GM21576 (cell line): ENCODE data around the gene SPINT2.
"Not testable (repeated sequence)": the region's sequence is repeated elsewhere in the genome, so short reads cannot be mapped to it uniquely, and the experiment has no call there.

Source experiments
- ATAC-seq: cut with Tn5 transposase; IDR thresholded peaks from one replicate; pipeline ENCODE4 v1.9.1; 2021; ENCODE audit warnings: mild to moderate bottlenecking, moderate library complexity; ENCODE audit not compliant: unreplicated experiment

SPINT2 gene

DNA sequence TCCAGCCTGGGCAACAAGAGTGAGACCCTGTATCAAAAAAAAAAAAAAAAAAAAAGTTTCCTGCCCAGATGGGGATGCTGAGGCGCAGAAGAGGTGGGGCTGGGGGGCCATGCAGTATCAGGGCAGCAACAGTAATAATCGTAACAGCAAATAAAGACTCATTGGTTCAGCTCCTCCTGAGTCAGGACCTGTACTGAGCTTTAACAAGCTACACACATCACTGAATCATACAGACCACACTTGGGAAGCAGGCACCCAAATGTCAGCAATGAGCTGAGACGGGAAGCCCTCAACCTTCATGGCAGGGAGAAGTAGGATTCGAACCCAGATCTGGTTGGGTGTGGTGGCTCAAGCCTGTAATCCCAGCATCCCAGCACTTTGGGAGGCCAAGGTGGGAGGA is 29.8 kb upstream of the SPINT2 start:
- ATAC-seq, result no peak

DNA sequence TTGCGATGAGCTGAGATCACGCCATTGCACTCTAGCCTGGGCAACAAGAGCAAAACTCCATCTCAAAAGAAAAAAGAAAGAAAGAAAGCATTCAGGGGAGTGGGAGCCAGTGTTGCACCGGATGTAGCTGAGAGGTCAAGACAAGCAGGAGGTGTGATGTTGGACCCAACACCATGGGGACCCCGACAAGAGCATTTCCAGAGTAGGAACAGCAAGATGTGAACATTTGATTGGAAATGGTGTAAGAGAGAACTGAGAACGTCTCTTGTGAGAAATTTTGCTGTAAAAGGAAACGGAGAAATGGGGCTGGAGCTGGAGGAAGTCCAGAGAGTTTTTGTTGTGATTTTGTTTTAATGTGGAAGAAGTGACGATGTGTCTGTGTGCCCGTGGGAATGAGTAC is 24.6 kb upstream of the SPINT2 start:
- ATAC-seq, result no peak

DNA sequence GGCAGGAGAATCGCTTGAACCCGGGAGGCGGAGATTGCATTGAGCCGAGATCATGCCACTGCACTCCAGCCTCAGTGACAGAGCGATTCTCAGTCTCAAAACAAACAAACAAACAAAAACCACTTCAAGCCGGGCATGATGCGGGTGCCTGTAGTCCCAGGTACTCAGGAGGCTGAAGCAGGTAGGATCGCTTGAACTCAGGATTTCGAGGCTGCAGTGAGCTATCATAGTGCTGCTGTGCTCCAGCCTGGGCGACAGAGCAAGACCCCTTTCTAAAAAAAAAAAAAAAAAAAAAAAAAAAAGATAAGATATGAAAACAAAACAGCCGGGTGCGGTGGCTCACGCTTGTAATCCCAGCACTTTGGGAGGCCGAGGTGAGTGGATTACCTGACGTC is 21.1 kb upstream of the SPINT2 start:
- ATAC-seq, result no peak

DNA sequence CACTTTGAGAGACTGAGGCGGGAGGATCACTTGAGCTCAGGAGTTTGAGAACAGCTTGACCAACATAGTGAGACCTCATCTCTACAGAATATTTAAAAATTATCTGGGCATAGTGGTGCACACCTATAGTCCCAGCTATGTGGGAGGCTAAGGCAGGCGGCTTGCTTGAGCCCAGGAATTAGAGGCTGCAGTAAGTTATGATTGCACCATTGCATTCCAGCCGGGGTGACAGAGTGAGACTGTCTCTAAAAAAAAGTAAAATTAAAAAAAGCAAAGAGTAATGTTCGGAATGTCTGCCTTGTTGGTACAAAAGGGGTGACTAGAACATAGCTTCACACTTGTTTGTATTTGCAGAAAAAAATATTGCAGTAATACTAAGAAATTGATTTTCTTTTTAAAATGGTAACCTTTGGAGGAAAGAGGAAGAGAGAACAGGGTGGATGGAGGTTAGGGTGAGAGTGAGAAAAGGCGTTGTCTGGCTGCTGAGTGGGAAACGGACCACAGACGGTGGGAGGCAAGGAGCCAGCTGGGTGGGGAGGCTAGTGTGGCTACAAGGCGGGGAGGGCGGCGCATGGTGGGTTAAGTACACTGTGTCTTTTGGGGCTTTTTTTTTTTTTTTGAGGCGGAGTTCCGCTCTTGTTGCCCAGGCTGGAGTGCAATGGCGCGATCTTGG is 18.4 kb upstream of the SPINT2 start:
- no peak for ATAC-seq

DNA sequence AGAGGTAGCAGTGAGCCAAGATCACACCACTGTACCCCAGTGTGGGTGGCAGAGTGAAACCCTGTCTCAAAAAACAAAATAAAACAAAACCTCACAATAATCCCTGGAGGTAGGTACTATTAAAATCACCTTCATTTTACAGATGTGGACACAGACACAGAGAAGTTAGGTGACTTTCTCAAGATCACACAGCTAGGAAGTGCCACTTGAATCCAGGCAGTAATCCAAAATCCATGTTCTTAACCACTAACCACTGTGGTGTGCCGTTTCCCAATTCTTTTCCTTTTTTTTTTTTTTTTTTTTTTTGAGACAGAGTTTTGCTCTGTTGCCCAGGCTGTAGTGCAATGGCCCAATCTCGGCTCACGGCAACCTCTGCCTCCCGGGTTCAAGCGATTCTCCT is 17.2 kb upstream of the SPINT2 start:
- no peak for ATAC-seq

DNA sequence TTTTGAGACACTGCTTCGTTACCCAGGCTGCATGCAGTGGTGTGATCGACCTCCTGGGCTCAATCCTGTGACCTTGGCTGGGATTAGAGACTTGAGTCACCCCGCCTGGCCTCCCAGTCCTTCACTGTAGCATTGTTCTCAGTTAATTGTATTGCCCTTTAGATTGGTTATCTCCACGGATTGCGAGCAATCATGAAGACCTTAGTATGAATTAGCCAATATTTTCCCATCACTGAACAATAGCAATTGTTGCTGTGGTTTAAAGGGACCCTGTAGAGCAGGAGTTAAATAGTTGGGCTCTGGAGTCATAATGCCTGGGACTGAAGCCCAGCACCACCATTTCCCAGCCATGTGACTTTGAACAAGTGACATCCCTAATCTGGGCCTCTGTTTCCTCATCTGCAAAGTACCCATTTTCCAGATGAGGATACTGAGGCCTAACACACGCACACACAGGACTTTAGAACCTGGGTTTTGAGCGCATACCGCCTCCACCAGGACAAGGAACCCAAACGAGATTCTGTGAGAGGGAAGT is 16.6 kb upstream of the SPINT2 start:
- no peak for ATAC-seq

DNA sequence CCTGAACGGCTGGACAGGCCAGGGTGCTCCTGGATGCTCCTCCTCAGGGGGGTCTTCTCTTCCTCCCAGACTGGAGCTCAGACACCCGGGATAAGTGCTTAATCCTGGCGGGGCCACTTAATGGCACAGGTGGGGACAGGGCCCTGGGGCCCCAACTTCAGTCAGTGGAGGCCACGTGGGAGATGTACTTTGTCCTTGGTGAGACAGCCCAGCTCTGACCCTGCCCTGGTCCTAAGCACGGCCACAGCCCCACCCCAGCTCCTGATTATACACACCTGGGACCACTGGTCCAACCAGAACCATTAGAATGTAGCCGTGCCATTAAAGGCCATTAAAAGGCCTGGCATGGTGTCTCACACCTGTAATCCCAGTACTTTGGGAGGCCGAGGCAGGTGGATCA is 16.0 kb upstream of the SPINT2 start:
- ATAC-seq, result no peak

DNA sequence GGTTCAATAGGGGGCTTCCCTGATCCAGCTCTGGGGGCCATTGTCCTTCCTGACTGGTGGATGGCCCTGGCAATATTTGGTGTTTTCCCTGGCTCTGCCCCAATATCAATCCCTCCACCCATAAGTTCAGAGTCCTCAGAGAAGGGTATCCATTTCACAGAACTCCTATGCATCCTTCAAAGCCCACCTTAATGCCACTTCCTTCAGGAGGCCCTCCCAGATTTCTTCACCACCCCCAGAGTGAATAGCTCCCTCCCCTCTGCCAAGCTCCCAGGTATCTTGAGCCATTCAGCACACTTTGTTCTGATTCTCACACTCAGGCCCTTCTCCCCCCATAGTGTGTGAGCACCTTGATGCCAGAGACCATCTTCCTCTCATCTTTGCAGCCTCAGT is 13.9 kb upstream of the SPINT2 start:
- ATAC-seq, result no peak

DNA sequence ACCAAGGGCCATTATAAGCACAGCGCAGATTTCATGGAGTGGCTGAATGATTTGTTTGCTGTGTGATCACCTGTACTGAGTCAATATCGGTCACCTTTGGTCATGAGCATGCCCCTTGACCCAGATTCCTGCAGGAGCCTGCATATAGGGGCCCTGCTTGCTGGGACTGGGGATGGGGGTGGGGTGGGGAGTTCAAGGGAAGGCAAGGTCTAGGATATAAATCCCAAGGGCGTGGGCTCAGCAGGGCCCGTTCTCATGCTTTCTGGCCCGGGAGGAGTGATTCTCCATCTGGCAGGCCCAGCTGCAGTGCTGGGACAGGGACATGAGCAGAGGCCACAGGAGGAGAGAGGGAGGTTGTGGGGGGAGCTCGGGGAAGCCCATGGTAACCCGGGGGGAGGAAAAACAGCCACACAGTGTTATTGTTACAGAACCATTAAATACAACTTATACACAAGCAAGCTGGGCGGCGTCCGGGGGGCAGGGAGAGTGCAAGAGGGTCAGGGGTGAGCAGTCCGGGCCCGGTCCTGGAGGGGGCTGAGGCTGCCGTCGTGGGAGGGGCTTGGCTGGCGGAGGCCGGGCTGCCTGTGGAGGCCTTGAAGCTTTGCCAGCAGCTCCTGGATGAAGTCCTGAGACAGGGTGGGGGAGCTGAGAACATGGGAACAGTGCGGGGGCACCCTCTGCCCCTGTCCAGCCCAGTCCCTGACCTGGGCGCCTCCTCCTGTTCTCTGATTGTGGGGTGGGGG is 13.4 kb upstream of the SPINT2 start:
- no peak for ATAC-seq

DNA sequence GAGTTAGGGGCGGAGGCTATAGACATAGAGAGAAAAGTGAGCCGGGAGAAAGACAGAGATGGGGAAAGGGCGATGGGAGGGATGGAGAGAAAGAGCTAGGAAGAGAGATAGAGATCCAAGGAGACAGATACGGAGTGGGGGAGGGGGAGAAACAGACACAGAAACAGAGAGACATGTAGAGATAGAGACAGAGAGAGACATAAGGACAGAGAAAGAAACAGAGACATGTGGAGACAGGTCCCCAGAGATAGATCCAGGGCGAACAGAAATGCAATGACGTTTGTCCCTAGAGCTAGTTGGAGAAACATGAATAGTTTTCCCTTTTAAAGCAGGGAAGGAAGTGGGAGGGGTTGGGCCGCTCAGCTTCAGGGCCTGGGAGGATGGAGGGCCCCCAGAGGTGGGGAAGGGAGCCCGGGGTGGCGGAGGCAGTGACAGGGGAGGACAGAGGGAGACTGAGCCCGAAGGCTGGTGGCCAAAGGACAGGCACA is 12.8 kb upstream of the SPINT2 start:
- no peak for ATAC-seq

DNA sequence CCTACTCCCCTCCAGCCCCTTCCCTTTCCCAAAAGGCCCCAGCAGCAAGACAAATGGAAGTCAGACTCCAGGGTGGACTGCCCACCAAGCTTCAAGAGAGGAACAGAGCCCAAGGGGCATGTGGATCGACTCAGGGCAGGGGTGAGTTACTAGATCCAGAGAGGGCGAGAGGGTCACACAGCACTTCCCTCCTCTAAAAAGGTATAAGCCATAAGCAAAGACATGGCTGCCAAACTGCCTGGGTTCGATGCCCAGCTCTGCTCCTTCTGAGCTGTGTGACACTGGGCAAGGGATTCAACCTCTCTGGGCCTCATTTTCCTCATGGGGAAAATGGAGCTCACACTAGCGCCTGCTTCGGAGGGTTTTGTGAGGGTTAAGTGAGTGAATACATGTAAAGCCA is 12.0 kb upstream of the SPINT2 start:
- ATAC-seq, result no peak

DNA sequence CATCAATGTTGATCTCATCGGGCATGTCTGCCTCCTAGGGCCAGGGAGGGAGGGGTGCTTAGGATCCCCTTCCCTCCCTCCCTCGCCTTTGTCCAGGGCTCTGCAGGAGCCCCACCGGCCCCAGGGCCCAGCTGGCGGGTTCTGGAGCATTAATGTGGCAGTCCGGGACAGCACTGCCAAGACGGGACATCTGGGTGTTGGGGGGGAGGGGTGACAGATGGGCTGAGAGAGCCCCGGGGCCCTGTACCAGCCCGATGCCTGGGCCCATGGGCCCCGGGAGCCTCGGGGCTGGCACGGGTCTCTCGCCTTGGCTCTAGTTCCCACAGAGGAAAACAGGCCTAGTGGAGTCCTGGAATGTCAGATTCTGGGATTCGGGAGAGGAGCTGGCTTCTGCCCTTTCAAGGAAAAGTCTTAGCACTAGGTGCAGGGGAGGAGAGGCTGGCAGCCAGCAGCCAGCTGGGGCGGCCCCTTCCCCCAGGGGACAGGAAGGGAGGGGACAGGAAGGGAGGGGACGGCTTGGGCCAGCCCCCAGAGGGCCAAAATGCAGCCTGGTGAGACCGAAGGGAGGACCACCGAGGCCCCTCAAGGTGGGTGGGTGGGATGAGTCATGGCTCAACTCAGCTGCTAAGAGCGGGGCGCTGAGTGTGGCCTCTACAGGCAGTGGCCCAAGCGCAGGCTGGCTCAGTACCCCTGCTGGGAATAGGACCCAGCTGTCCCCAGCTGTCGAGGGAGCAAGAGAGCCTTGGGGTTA is 11.3 kb upstream of the SPINT2 start:
- no peak for ATAC-seq

DNA sequence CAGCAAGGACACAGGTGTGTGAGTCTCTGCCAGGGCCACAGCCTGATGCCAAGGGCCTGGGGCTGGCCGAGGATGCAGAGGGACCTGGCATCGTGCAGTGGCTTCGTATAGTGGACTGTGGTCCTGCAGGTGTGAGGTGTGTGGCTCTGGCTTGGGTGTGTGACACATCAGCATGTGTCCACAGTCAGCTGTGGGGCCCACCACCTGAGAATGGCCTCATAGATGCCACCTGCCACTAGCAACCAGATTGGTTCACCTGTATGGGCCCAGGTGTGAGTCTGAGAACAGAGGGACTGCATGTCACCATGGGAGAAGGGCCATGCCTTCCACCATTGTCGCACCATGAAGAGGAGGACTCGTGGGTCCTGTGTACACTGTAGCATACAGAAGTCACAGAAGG is 10.6 kb upstream of the SPINT2 start:
- ATAC-seq, result no peak

DNA sequence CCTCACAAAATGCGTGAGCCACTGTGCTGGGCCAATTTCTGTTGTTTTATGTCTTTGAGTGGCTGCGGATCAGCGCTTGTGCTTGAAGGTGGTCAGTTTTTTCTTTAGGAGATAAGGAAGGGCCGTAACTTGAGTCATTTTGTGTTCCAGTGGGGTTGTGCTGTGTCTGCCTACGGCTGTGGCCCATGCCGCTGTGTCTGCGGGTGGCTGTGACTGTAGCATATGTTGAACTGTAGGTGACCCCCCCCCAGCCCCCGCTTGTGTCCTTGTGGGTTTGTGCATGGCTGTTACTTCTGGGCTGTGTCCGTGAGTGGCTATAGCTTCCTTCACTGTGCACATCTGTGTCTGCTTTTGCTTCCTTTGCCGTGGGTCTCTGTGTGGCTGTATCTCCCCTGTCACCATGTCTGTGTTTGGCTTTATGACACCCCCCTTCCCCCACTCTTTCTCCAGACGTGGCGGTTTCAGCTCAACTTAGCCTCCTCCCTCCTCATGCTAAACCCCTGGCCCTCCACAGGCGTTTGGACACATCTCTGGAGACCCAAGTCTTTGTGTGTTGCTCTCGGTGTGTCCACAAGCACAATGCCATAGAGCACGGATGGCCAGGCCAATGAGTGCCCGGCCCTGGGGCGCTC is 8.9 kb upstream of the SPINT2 start:
- ATAC-seq, result no peak

DNA sequence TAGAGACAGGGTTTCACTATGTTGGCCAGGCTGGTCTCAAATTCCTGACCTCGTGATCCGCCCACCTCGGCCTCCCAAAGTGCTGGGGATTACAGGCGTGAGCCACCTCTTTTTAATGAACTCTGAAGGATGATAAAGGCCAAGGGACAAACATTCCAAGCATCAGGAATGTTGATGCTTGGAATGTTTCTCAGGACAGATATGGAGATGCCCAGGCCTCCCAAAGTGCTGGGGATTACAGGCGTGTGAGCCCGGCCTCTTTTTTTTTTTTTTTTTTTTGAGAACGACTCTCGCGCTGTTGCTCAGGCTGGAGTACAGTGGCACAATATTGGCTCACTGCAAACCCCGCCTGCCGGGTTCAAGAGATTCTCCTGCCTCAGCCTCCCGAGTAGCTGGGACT is 2.4 kb upstream of the SPINT2 start:
- not testable (repeated sequence) for ATAC-seq

DNA sequence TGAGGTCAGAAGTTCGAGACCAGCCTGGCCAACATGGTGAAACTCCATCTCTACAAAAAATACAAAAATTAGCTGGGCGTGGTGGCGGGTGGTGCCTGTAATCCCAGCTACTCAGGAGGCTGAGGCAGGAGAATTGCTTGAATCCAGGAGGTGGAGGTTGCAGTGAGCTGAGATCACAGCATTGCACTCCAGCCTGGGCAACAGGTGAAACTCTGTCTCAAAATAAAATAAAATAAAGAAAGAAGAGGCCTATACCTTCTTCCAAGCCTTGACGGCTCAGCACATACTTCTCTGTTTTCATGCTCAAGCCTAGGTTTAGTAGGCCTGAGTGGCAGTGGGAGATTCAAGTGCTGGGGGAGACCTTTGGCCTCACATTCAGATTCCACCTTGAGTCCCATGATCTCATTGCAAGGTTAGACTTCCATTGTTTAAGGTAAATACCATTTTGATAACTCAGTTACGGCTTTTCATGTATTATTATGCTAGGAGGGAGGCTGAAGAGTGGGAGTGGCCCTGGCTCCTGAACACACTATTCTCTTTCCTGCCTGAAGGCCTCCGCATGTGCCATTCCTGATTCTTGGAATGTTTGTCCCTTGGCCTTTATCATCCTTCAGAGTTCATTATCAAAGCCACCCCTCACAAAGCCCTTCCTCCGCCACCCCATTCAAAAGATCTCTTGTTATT is 1.6 kb upstream of the SPINT2 start:
- ATAC-seq, result no peak

DNA sequence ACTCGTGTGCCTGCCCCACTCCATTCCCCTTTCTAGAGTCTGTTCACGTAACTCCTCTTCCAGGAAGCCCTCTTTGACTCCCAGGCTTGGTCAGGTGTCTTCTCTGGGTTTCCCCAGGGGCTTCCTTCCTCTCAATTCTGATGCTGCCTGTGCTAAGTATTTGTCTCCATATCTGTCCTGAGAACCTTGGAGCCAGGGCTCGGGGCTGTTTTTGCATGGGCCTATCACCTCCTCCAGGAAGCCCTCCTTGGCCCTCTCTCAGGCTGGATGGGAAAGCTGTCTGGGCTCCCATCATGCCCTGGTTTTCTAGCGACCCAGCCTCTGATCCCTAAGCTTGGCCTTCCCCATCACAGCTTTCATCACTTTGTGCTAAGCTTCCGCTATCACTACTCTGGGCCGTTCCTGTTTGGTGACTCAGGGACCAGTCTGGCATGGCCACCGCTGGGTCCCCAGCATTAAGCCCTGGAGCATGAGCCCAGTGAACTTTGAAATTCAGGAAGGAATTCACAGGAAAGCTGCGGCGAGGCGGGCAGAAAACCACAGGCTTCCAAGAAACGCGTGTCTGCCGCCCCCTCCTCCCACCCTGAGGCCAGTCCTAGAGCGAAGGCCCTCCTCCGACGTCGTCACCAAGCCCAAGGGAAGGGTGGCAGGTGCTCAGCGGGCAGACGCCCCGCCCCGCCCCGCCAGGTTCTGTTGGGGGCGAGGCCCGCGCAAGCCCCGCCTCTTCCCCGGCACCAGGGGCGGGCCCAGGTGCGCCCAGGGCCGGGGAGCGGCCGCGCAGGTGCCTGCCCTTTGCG is 486 bp upstream of the SPINT2 start:
- ATAC-seq, result peak; percentile 61

DNA sequence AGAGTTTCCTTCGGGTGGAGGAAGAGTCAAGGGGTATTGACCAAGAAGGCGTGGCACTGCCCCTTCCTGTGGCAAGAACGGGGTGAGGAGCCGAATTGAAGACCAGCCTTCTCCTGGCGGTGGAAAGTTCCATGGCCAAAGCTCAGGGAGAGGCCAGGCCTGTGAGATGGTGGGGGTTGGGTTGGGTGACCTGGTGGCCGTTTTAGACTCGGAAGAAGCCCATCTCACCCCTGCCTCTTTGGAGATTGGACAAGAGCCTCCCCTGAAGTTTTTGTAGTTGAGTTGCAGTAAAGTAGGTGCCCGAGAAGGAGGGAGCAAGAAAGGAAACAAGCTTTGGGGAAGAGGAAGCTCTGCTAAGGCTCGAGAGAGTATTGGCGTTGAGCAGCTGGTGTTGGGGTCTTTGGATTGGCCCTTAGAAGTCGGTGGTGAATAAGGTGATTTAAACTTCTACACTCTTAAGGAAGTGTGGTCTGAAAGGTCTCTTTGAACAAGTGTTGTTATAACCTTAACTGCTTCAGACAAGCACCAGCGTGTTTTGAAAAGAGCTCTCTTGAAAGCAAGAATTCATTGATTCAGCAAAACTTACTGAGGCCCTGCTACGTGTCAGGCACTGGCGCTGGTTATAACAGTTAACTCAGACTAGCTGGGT is 964 bp downstream of the SPINT2 start:
- ATAC-seq, result no peak

DNA sequence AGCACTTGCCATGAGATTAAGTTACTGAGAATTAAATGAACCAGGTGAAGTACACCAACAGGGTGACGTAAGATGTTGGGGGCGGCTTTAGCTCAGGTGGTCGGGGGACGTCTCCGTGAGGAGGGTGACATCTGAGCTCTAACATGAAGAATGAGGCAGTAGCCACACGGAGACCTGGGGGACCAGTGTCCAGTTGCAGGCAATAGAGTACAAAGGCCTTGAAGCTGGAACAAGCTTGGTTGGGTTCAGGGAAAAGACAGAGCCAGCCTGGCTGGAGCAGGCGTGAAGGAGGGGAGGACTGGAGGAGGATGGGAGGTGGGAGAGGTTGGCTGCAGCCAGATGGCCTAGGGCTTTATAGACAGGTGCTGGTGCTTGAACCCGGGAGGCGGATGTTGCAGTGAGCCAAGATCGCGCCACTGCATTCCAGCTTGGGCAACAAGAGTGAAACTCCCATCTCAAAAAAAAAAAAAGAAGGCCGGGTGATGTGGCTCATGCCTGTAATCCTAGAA is 1.6 kb downstream of the SPINT2 start:
- ATAC-seq, result no peak
